Measurements from ENCODE around the gene CMYA5. TPM values are rescaled to one million over a fixed set of nuclear protein-coding genes. Genes with fewer than 3 reads are reported as not detected.
"Not testable (repeated sequence)": the region's sequence is repeated elsewhere in the genome, so short reads cannot be mapped to it uniquely, and the experiment has no call there.

The CMYA5 gene
- total RNA-seq (2014; rRNA removed; shearing (Covaris generic)), result under 0.01 and 0.07 TPM in 2 replicates

GRCh38 chr5:79689541-79690466 is at the start of gene CMYA5:
Gene CMYA5, plus strand, starts transcription at chr5:79689836. Its CDS starts 72 bp downstream, at chr5:79689908.
- DNase-seq (ENCODE audit: low spot score), result no peak
- in situ Hi-C loops (cut with HindIII; ENCODE audit: low sequenced_read_pairs), result no loop called here

GRCh38 chr5:79640571-79641055 is 49.0 kb upstream of the CMYA5 start:
- no peak for DNase-seq (ENCODE audit: low spot score)
- in situ Hi-C loops (cut with HindIII; ENCODE audit: low sequenced_read_pairs), result no loop called here

DNA sequence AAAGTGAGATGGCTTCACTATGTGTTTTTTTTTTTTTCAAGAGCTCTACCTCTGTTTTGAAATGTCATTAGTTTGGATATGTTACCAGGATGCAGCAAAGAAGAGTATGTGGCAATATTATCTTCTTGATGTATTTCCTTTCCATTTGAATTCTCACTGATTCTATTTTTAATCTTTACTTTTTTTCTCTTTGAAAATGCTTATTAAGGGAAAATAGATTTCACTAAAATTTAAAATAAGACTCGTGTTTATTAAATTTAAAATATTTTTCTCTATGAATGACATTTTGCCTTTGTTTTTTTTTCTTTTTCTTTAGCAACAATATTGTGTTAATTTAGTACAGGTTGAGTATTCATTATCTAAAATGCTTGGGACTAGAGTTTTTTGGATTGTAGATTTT is 48.2 kb upstream of the CMYA5 start:
- no peak for DNase-seq (ENCODE audit: low spot score)
- in situ Hi-C loops (cut with HindIII; ENCODE audit: low sequenced_read_pairs), result no loop called here

DNA sequence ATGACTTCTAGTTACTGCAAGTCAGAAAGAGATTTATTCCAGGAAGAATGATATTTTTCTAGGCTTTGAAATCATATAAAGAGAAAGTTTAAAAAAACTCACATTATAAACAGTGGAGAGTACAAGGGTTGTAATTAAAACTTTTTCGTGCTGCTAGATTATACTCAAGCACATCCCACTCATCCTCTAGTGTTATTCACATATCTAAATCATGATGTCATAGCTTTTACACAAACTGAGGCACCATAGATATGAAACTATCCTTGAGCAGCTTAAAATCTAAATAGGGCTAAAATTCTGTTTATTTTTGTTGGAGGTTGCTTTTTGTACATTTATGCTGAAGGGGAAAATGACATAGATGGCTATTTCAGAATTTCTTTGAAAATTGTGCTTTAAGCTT is 47.4 kb upstream of the CMYA5 start:
- no peak for DNase-seq (ENCODE audit: low spot score)
- in situ Hi-C loops (cut with HindIII; ENCODE audit: low sequenced_read_pairs), result no loop called here

DNA sequence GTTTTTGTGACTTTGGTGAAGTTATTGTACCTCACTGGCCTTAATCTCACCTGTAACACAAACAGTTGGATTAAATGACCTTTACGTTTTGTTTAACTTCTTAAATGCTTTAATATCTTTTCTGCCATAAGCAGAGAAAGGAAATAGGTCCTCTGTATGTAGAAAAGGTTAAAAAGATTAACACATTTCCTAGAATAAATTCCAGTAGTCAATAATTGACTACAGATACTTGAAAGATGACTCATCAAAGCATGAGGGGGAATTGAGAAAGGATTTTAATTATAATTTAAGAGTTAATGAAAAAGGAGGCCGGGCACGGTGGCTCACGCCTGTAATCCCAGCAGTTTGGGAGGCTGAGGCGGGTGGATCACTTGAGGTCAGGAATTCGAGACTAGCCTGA is 35.8 kb upstream of the CMYA5 start:
- DNase-seq (ENCODE audit: low spot score), result no peak
- in situ Hi-C loops (cut with HindIII; ENCODE audit: low sequenced_read_pairs), result no loop called here

DNA sequence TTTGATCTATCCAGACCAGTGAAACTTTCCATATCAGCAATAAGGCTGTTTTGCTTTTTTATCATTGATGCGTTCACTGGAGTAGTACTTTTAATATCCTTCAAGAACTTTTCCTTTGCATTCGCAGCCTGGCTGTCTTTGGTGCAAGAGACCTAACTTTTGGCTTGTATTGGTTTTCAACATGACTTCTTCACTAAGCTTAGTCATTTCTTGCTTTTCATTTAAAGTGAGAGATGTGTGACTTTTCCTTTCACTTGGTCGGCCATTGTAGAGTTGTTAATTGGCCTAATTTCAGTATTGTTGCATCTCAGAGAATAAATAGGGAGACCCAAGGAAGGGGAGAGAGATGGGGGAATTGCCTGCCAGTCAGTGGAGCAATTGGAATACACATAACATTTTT is 26.4 kb upstream of the CMYA5 start:
- in situ Hi-C loops (cut with HindIII; ENCODE audit: low sequenced_read_pairs), result no loop called here
- DNase-seq (ENCODE audit: low spot score), result no peak

DNA sequence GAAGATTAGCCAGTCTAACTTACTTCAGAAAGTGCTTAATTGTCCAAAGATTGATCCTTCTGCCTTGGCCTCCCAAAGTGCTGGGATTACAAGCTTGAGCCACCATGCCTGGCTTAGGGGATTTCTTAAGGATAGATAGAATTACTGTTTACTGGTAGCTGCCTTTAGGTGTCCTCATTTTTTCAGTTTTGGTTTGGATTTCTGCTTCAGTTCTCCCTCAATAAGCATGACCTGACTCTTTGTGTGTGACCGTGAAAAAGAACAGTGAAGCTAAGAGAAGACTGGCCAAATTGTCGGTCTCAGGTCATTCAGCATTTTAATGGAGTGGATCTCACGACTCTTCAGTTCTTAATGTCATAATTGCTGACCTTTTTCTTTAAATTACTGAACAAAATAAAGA is 22.9 kb upstream of the CMYA5 start:
- in situ Hi-C loops (cut with HindIII; ENCODE audit: low sequenced_read_pairs), result no loop called here
- peak; percentile 35 for DNase-seq (ENCODE audit: low spot score)

DNA sequence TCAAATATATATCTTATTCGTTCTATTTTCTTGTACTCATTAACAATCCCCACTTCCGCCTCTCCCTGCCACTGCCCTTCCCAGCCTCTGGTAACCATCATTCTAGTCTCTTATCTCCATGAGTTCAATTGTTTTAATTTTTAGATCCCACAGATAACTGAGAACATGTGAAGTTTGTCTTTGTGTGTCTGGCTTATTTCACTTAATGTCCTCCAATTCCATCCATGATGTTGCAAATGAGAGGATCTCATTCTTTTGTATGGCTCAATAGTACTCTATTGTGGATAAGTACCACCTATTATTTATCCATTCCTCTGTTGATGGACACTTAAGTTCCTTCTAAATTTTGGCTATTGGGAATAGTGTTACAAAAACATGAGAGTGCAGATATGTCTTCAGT is 17.2 kb upstream of the CMYA5 start:
- DNase-seq (ENCODE audit: low spot score), result no peak
- in situ Hi-C loops (cut with HindIII; ENCODE audit: low sequenced_read_pairs), result no loop called here

GRCh38 chr5:79676354-79676753 is 13.3 kb upstream of the CMYA5 start:
- in situ Hi-C loops (cut with HindIII; ENCODE audit: low sequenced_read_pairs); DNase-seq (ENCODE audit: low spot score): not testable (repeated sequence)

- DNase-seq (ENCODE audit: low spot score); in situ Hi-C loops (cut with HindIII; ENCODE audit: low sequenced_read_pairs): not testable (repeated sequence)
Observed at GRCh38 chr5:79682102-79682501, 7.5 kb upstream of the CMYA5 start.

GRCh38 chr5:79684782-79685181 is 4.9 kb upstream of the CMYA5 start:
- no peak for DNase-seq (ENCODE audit: low spot score)
- in situ Hi-C loops (cut with HindIII; ENCODE audit: low sequenced_read_pairs), result no loop called here

- DNase-seq (ENCODE audit: low spot score), result no peak
- in situ Hi-C loops (cut with HindIII; ENCODE audit: low sequenced_read_pairs), result no loop called here
Observed at GRCh38 chr5:79685627-79686026, 4.0 kb upstream of the CMYA5 start.

DNA sequence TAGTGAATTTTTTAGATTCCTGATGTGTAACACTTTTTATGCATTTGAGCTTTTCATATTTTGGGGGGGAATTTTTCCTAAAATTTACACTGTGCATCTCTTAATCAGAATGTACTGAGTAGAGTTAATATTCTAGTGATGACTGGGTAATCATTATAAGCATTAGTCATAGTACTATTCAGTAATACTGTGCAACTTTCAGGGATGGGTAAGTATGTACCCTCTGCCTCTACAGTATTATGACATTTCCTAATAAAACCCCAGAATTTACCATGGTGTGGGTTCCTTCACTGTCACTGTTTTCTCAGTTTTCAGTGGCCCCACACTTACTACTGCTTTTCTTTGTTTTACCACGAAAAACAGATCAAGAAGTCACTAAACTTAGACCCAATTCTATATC is 2.8 kb upstream of the CMYA5 start:
- DNase-seq (ENCODE audit: low spot score), result no peak
- in situ Hi-C loops (cut with HindIII; ENCODE audit: low sequenced_read_pairs), result no loop called here

DNA sequence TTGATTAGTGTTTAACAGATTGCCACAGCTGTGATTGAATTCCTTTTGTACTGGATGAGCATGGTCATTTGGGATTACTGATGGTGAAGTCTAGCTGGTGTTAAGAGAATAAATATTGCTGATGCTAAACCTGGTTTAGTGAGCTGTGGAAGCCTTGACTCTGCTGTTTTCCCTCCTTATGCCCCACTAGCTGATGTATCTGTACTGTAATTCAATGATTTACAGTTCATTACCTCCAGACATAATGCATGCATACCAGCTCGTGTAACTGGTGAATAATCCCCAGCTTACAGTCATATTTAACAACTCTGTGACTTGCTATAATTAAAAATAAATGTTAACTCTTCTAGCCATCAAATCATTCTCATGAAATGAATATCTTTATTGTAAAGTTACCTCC is 1.7 kb upstream of the CMYA5 start:
- in situ Hi-C loops (cut with HindIII; ENCODE audit: low sequenced_read_pairs), result no loop called here
- DNase-seq (ENCODE audit: low spot score), result no peak

- in situ Hi-C loops (cut with HindIII; ENCODE audit: low sequenced_read_pairs), result no loop called here
Observed at GRCh38 chr5:79691007-79691406, 1.4 kb downstream of the CMYA5 start.

DNA sequence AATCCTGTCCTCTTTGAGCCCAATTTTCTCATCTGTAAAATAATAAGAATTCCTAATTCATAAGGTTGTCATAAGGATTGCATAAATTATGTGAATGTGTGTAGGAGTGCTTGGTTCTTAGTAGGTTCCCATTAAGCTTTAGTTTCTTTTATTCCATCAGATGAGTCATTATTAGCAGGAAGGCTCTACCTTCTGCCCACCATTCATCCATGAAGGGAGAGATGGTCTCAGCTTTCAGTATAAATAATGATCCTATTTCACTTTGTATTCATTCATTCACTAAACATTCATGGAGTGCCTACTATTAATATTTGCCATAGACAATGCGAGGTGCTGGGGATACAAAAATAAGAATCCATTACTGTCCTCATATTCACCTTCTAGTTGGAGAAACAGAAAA is 3.0 kb downstream of the CMYA5 start:
- no peak for DNase-seq (ENCODE audit: low spot score)
- in situ Hi-C loops (cut with HindIII; ENCODE audit: low sequenced_read_pairs), result no loop called here

More at GRCh38 chr5:79691007-79691406, 1.4 kb downstream of the CMYA5 start:
- no peak for DNase-seq (ENCODE audit: low spot score)

GRCh38 chr5:79694183-79694582 is 4.5 kb downstream of the CMYA5 start:
- in situ Hi-C loops (cut with HindIII; ENCODE audit: low sequenced_read_pairs), result no loop called here
- no peak for DNase-seq (ENCODE audit: low spot score)

- in situ Hi-C loops (cut with HindIII; ENCODE audit: low sequenced_read_pairs), result no loop called here
- no peak for DNase-seq (ENCODE audit: low spot score)
Observed at GRCh38 chr5:79694652-79695051, 5.0 kb downstream of the CMYA5 start.

GRCh38 chr5:79695526-79695925 is 5.9 kb downstream of the CMYA5 start:
- in situ Hi-C loops (cut with HindIII; ENCODE audit: low sequenced_read_pairs), result no loop called here
- no peak for DNase-seq (ENCODE audit: low spot score)

DNA sequence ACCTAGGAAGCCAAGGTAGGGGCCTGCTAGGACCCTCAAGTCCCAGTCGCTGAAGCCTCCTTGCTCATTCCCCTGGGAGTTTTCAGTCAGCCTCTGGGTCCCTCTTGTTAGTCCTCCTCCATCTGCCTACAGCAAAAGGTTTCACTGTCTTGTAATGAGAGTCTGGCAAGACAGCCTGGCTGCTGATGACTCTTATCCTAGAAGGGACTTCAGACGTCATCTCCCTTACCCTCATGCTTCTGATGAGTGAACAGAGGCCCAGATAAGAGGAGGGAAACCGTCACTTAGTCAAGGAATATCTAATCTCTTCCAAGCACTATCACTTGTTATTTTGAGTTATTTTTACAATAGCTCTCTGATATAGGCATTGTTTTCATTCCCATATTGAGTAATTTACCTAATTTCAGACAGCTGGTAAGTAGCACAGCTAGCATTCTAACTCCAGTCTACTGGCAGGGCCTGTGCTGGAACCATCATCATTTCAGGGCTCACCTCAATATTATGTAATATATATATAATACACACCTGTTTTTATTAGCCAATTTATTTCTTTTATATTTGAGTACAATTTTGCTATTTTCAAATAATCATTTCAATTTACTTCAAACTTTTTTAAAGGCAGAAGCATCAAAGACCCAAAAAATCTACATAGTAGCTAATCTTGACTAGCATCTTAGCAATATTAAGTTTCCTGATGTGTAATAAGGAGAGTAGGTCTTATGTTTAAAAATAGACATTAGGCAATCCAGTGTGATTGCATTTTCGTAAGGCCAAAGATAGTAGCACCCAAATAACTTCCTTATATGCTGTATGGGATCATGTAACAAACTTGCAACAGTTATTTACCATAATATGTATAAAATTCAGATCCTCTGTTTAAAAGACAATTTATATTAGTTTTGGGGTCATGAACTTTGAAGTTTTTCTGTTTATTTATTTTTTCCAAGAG is 7.9 kb downstream of the CMYA5 start:
- in situ Hi-C loops (cut with HindIII; ENCODE audit: low sequenced_read_pairs), result no loop called here
- DNase-seq (ENCODE audit: low spot score), result no peak

All from G401 (cell line).